HL-60/S4 treated with retinoic acid at 250 ng/mL for 4 days and 3 days (cell line): Measurements from ENCODE around the gene AFF2.

Experiments
- in situ Hi-C: fragments of 300-500 bp; cut with MboI; formaldehyde crosslinking; loops from 2 replicates; pipeline ENCODE4 v1.7.0; 2022; ENCODE audit warnings: low sequenced_read_pairs

Gene AFF2

GRCh38 chrX:148815218-148815961 lies 315.0 kb downstream of the AFF2 start:
- in situ Hi-C loops, result no loop called here

GRCh38 chrX:148823986-148824385 lies 323.6 kb downstream of the AFF2 start:
- in situ Hi-C loops, result no loop called here

GRCh38 chrX:148825696-148826095 lies 325.3 kb downstream of the AFF2 start:
- in situ Hi-C loops, result no loop called here

- in situ Hi-C loops, result no loop called here
Measured at GRCh38 chrX:148836741-148837140, 336.3 kb downstream of the AFF2 start.

GRCh38 chrX:148850631-148851030 lies 350.2 kb downstream of the AFF2 start:
- in situ Hi-C loops, result no loop called here

GRCh38 chrX:148854306-148854705 lies 353.9 kb downstream of the AFF2 start:
- in situ Hi-C loops, result no loop called here

- in situ Hi-C loops, result no loop called here
Measured at GRCh38 chrX:148856505-148856904, 356.1 kb downstream of the AFF2 start.

GRCh38 chrX:148865277-148866210 lies 365.1 kb downstream of the AFF2 start:
- in situ Hi-C loops, result no loop called here

GRCh38 chrX:148867596-148867995 lies 367.2 kb downstream of the AFF2 start:
- in situ Hi-C loops, result no loop called here

- in situ Hi-C loops, result no loop called here
Measured at GRCh38 chrX:148871422-148872160, 371.2 kb downstream of the AFF2 start.

- in situ Hi-C loops, result no loop called here
Measured at GRCh38 chrX:148872161-148872535, 371.7 kb downstream of the AFF2 start.

GRCh38 chrX:148872881-148873280 lies 372.5 kb downstream of the AFF2 start:
- in situ Hi-C loops, result no loop called here

- in situ Hi-C loops, result no loop called here
Measured at GRCh38 chrX:148874636-148875246, 374.3 kb downstream of the AFF2 start.

- in situ Hi-C loops, result no loop called here
Measured at GRCh38 chrX:148878371-148878770, 378.0 kb downstream of the AFF2 start.

GRCh38 chrX:148885203-148885602 lies 384.8 kb downstream of the AFF2 start:
- in situ Hi-C loops, result no loop called here

- in situ Hi-C loops, result no loop called here
Measured at GRCh38 chrX:148893395-148893794, 393.0 kb downstream of the AFF2 start.

- in situ Hi-C loops, result no loop called here
Measured at GRCh38 chrX:148902581-148902980, 402.2 kb downstream of the AFF2 start.

- in situ Hi-C loops, result no loop called here
Measured at GRCh38 chrX:148903176-148903575, 402.8 kb downstream of the AFF2 start.

GRCh38 chrX:148904421-148905111 lies 404.1 kb downstream of the AFF2 start:
- in situ Hi-C loops, result no loop called here

GRCh38 chrX:148905400-148905799 lies 405.0 kb downstream of the AFF2 start:
- in situ Hi-C loops, result no loop called here
